ENCODE results near the gene TMED4.

The TMED4 gene

GRCh38 chr7:44581879-44582603, at the start of gene TMED4:
TMED4 (minus strand) TSS chr7:44582231; CDS start chr7:44582206, 25 bp downstream.
- DNase-seq, result peak; percentile 100

- DNase-seq, result no peak
Observed at GRCh38 chr7:44631458-44632115, 49.6 kb upstream of the TMED4 start.

- DNase-seq, result no peak
Observed at GRCh38 chr7:44630792-44631457, 48.9 kb upstream of the TMED4 start.

GRCh38 chr7:44629829-44630522, 47.9 kb upstream of the TMED4 start:
- no peak for DNase-seq

- no peak for DNase-seq
Observed at GRCh38 chr7:44626620-44627019, 44.6 kb upstream of the TMED4 start.

GRCh38 chr7:44625526-44626471, 43.8 kb upstream of the TMED4 start:
- no peak for DNase-seq

- no peak for DNase-seq
Observed at GRCh38 chr7:44624318-44624717, 42.3 kb upstream of the TMED4 start.

- DNase-seq, result no peak
Observed at GRCh38 chr7:44622342-44623151, 40.5 kb upstream of the TMED4 start.

GRCh38 chr7:44621750-44622103, 39.7 kb upstream of the TMED4 start:
- no peak for DNase-seq

- no peak for DNase-seq
Observed at GRCh38 chr7:44621034-44621749, 39.2 kb upstream of the TMED4 start.

- no peak for DNase-seq
Observed at GRCh38 chr7:44618753-44619152, 36.7 kb upstream of the TMED4 start.

- no peak for DNase-seq
Observed at GRCh38 chr7:44618045-44618444, 36.0 kb upstream of the TMED4 start.

GRCh38 chr7:44617225-44617890, 35.3 kb upstream of the TMED4 start:
- no peak for DNase-seq

- no peak for DNase-seq
Observed at GRCh38 chr7:44616545-44616944, 34.5 kb upstream of the TMED4 start.

GRCh38 chr7:44615793-44616192, 33.8 kb upstream of the TMED4 start:
- no peak for DNase-seq

GRCh38 chr7:44615149-44615611, 33.1 kb upstream of the TMED4 start:
- peak; percentile 51 for DNase-seq

- DNase-seq, result no peak
Observed at GRCh38 chr7:44609829-44610228, 27.8 kb upstream of the TMED4 start.

GRCh38 chr7:44608916-44609648, 27.1 kb upstream of the TMED4 start:
- DNase-seq, result no peak
